Activated T-helper 2 cell treated with anti-CD3 and anti-CD28 coated beads, Interferon-gamma antibody, Interleukin-2, Interleukin-4, amounts not matched to agents 10 μg/mL and 5 μg/mL and 100 μg/mL, durations not matched to agents 14 hours and 24 hours and 36 hours (primary cell): ENCODE data around the gene RPS3A. TPM values are rescaled to one million over a fixed set of nuclear protein-coding genes. Genes with fewer than 3 reads are reported as not detected.

Experiments
- DNase-seq: peaks from one replicate; pipeline ENCODE4 v3.0.0; 2021; ENCODE audit warnings: low spot score
- H3K27ac Mint-ChIP-seq: one replicate; pipeline ENCODE4 v1.8.0; 2021; ENCODE audit warnings: mixed read lengths
- H3K27me3 Mint-ChIP-seq: one replicate; pipeline ENCODE4 v1.8.0; 2021; ENCODE audit warnings: low read depth, mixed read lengths
- H3K36me3 Mint-ChIP-seq: one replicate; pipeline ENCODE4 v1.8.0; 2021; ENCODE audit warnings: low read depth, mixed read lengths
- H3K4me1 Mint-ChIP-seq: one replicate; pipeline ENCODE4 v1.8.0; 2021; ENCODE audit warnings: low read depth, mixed read lengths
- H3K4me3 Mint-ChIP-seq: one replicate; pipeline ENCODE4 v1.8.0; 2021; ENCODE audit warnings: low read depth, mild to moderate bottlenecking, moderate library complexity, mixed read lengths
- H3K9me3 Mint-ChIP-seq: one replicate; pipeline ENCODE4 v1.8.0; 2021; ENCODE audit warnings: mixed read lengths
- intact Hi-C: fragments of 100-400 bp; cut with micrococcal nuclease; formaldehyde crosslinking; loops from one replicate; pipeline ENCODE4 v1.15.1; 2023
- total RNA-seq: library from RNA; stranded (reverse); gene quantifications from 2 replicates; pipeline ENCODE4 v1.2.3, GENCODE V29; 2022

Gene RPS3A
- total RNA-seq, 1 donor from 2014 or later = 1,827 TPM

DNA sequence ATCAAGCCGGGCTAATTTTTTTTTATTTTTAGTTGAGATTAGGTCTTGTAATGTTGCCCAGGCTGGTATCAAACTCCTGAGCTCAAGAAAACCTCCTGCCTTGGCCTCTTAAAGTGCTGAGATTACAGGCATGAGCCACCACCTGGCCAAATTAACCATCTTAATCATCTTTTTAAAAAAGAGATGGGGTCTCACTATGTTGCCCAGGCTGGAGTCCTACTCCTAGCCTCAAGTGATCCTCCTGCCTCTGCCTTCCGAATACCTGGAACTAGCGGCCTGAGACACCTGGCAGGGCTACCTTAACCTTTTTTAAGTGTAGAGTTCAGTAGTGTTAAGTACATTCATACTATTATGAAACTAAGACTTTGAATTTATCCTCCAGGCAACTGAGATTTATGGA lies 1.7 kb upstream of the RPS3A start:
- Mint-ChIP-seq H3K4me1 (peaks cover 39% of the 10 kb centered on the region), H3K9me3 (no peaks in the 10 kb centered on the region), H3K36me3 (peaks cover 34% of the 10 kb centered on the region), H3K4me3 (no peak overlapping the region), H3K27me3 (no peaks in the 10 kb centered on the region), H3K27ac (peak overlapping the region; percentile 97)
- DNase-seq = no peak
- intact Hi-C loops = loop anchor here (2.0 to 5.0 kb wide), 2 partner anchors 127 to 700 kb away; no protein-coding TSS in a partner anchor

DNA sequence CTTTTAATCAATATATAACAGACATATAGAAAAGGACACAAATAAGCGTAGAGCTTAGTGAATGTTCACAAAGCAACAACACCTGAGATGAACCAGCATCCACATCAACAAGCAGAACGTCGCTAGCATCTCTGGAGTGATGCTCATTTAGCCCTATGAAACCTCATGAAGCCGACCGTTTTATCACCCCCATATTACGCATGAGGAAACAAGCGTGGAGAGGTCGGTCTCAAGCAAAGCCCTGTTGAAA lies 524 bp upstream of the RPS3A start:
- H3K9me3 Mint-ChIP-seq = no peaks in the 10 kb centered on the region
- peak overlapping the region; percentile 97 for H3K27ac Mint-ChIP-seq
- no peak for DNase-seq
- no peaks in the 10 kb centered on the region for H3K27me3 Mint-ChIP-seq
- intact Hi-C loops = loop anchor here (1.0 to 5.0 kb wide), 7 partner anchors 67 to 1680 kb away; partner anchors contain the start of genes ARFIP1, FBXW7, GATB and LRBA
- peaks cover 46% of the 10 kb centered on the region for H3K36me3 Mint-ChIP-seq
- H3K4me1 Mint-ChIP-seq = peaks cover 43% of the 10 kb centered on the region
- H3K4me3 Mint-ChIP-seq = peak overlapping the region; percentile 98

DNA sequence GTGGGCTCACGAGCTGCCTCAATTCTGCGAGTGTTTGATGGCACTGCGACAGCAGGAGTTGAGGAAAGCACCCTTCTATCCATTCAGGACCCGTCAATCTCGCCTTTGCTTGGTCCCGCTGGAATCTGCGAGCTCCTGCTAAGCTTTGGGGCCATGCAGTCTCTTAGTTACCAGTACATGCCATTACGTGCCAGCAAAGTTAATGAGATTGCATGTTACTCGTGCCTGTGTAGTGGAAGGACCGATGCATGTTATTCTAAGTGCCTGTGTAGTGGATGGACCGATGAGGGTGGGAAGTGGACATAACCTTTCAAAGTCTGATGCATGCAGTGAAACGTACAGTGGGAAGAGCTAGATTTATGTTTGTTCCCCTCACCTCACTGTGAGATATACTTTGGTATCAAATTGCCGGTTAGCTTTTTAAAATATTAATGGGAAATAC lies 569 bp downstream of the RPS3A start:
- no peak for DNase-seq
- Mint-ChIP-seq H3K4me3 (peak overlapping the region; percentile 98), H3K36me3 (peaks cover 57% of the 10 kb centered on the region), H3K27me3 (no peaks in the 10 kb centered on the region), H3K27ac (peak overlapping the region; percentile 97), H3K9me3 (no peaks in the 10 kb centered on the region), H3K4me1 (peaks cover 47% of the 10 kb centered on the region)
- intact Hi-C loops = loop anchor here (1.0 to 5.0 kb wide), 7 partner anchors 68 to 1679 kb away; partner anchors contain the start of genes ARFIP1, FBXW7, GATB and LRBA

GRCh38 chr4:151100531-151100930 lies 1.1 kb downstream of the RPS3A start:
- intact Hi-C loops = no loop called here
- Mint-ChIP-seq H3K4me3 (peak overlapping the region; percentile 98), H3K4me1 (peaks cover 43% of the 10 kb centered on the region), H3K27me3 (no peaks in the 10 kb centered on the region), H3K27ac (peak overlapping the region; percentile 97), H3K9me3 (no peaks in the 10 kb centered on the region), H3K36me3 (peaks cover 58% of the 10 kb centered on the region)
- no peak for DNase-seq

DNA sequence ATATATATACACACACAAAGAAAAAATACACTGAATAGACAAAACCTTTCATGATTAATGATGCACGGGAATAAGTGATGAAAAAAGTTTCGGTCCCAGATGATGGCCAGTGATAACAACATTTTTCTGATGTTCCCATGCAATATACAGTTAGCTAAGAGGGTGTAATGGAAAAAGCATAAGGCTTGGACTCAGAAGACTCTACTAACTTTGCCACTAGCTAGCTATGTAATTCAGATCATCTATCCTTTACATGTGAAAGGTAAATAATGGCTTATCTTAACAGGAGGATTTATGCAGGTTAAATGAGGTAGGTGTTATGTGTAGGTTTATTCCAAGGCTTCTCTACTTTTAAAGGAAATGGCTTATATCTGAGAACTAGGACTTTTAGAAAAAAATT lies 4.3 kb downstream of the RPS3A start:
- Mint-ChIP-seq H3K4me3 (no peak overlapping the region), H3K36me3 (peaks cover 87% of the 10 kb centered on the region)
- intact Hi-C loops = no loop called here

DNA sequence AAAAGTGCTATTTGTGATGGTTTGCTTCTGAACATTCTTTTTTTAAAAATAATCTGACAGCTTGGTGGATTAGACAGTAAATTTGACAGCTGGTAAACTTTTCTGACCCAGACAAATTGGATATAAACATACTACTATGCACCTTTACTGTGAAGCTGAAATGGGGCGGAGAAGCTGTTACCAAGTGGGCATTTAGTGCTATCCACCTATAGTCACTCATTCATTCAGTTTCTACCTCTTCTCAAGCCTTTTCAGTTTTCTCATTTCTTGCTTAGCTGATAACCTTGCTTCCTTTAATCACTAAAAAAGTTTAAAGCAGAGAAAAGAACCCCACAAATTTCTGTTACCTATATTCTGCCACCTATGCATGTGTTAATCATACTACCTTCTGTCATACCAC lies 5.2 kb downstream of the RPS3A start:
- Mint-ChIP-seq H3K4me3 (no peak overlapping the region), H3K27me3 (no peaks in the 10 kb centered on the region), H3K27ac (no peak overlapping the region), H3K9me3 (no peaks in the 10 kb centered on the region), H3K36me3 (peaks cover 84% of the 10 kb centered on the region), H3K4me1 (peaks cover 28% of the 10 kb centered on the region)
- intact Hi-C loops = no loop called here
- no peak for DNase-seq

More for the DNA sequence above, 4.3 kb downstream of the RPS3A start:
- no peaks in the 10 kb centered on the region for H3K9me3 Mint-ChIP-seq
- DNase-seq = no peak
- peak overlapping the region; percentile 16 for H3K27ac Mint-ChIP-seq
- no peaks in the 10 kb centered on the region for H3K27me3 Mint-ChIP-seq
- peaks cover 30% of the 10 kb centered on the region for H3K4me1 Mint-ChIP-seq

DNA sequence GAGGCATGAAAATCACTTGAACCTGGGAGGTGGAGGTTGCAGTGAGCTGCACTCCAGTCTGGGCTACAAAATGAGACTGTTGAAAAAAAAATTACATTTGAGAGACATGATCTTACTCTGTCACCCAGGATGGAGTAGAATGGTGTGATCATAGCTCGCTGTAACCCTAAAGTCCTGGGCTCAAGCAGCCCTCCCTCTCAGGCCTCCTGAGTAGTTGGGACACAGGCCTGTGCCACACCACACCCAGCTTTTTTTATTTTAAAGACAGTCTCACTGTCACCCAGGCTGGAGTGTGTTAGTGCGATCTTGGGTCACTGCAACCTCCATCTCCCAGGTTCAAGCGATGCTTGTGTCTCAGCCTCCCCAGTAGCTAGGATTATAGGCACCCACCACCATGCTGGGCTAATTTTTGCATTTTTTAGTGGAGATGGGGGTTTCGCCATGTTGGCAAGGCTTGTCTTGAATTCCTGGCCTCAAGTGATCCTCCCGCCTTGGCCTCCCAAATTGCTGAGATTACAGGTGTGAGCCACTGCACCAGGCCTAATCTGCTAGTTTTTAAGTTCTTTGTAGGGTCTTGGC lies 6.1 kb downstream of the RPS3A start:
- no peak overlapping the region for H3K27ac Mint-ChIP-seq
- no peak overlapping the region for H3K4me3 Mint-ChIP-seq
- H3K36me3 Mint-ChIP-seq = peaks cover 75% of the 10 kb centered on the region
- H3K9me3 Mint-ChIP-seq = no peaks in the 10 kb centered on the region
- H3K27me3 Mint-ChIP-seq = no peaks in the 10 kb centered on the region
- H3K4me1 Mint-ChIP-seq = peaks cover 26% of the 10 kb centered on the region
- intact Hi-C loops = no loop called here
- DNase-seq = no peak

- H3K27ac Mint-ChIP-seq = peak overlapping the region; percentile 2
- intact Hi-C loops = no loop called here
- no peak overlapping the region for H3K4me3 Mint-ChIP-seq
- DNase-seq = no peak
- H3K36me3 Mint-ChIP-seq = peaks cover 60% of the 10 kb centered on the region
- H3K27me3 Mint-ChIP-seq = no peaks in the 10 kb centered on the region
- H3K9me3 Mint-ChIP-seq = no peaks in the 10 kb centered on the region
- peaks cover 16% of the 10 kb centered on the region for H3K4me1 Mint-ChIP-seq
These were observed 7.6 kb downstream of the RPS3A start for GRCh38 chr4:151107063-151107462.

DNA sequence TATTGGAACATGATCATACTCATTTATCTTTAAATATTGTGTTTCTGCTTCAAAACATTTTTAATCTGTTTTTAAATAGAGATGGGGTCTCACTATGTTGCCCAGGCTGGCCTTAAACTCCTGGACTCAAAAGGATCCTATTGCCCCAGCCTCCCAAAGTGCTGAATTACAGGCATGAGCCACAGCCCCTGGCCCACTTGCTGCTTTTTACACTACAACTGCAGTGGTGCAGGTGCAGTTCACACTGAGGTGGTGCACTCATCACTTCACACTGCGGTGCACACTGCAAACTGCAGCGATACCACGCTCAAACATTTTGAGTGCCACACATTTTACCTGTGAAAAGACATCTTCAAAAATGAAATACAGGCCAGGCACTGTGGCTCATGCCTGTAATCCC lies 10.8 kb downstream of the RPS3A start:
- Mint-ChIP-seq H3K36me3 (peaks cover 38% of the 10 kb centered on the region), H3K9me3 (no peaks in the 10 kb centered on the region), H3K4me3 (no peak overlapping the region), H3K4me1 (no peaks in the 10 kb centered on the region), H3K27me3 (no peaks in the 10 kb centered on the region), H3K27ac (no peak overlapping the region)
- intact Hi-C loops = no loop called here
- no peak for DNase-seq

- no peaks in the 10 kb centered on the region for H3K9me3 Mint-ChIP-seq
- no peak for DNase-seq
- H3K4me3 Mint-ChIP-seq = no peak overlapping the region
- no peak overlapping the region for H3K27ac Mint-ChIP-seq
- no peaks in the 10 kb centered on the region for H3K4me1 Mint-ChIP-seq
- H3K27me3 Mint-ChIP-seq = no peaks in the 10 kb centered on the region
- peaks cover 8% of the 10 kb centered on the region for H3K36me3 Mint-ChIP-seq
- intact Hi-C loops = no loop called here
These were observed 14.9 kb downstream of the RPS3A start for GRCh38 chr4:151114338-151114737.

DNA sequence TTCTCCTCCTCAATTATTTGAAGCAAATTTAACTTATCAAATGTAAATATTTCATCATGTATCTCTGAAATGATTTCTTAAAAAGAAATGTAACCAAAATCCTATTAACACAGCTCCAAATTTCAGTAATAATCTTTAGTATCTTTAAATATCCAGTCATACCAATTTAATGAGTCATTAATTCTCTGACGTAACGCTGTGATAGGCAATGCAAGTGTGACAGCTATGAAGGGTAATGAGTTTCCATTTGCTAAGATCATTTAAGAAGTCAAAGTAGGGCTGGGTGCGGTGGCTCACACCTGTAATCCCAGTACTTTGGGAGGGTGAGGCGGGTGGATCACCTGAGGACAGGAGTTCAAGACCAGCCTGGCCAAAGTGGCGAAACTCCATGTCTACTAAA lies 15.6 kb downstream of the RPS3A start:
- intact Hi-C loops = no loop called here
- Mint-ChIP-seq H3K36me3 (peaks cover 8% of the 10 kb centered on the region), H3K4me1 (no peaks in the 10 kb centered on the region), H3K27me3 (no peaks in the 10 kb centered on the region), H3K27ac (no peak overlapping the region), H3K9me3 (no peaks in the 10 kb centered on the region), H3K4me3 (no peak overlapping the region)
- DNase-seq = no peak

- Mint-ChIP-seq H3K27ac (no peak overlapping the region), H3K9me3 (no peaks in the 10 kb centered on the region), H3K36me3 (peaks cover 8% of the 10 kb centered on the region), H3K27me3 (no peaks in the 10 kb centered on the region), H3K4me3 (no peak overlapping the region), H3K4me1 (peaks cover 4% of the 10 kb centered on the region)
- intact Hi-C loops = loop anchor here (1.0 kb wide), 1 partner anchor 245 kb away; no protein-coding TSS in a partner anchor
- peak; percentile 36 for DNase-seq
These were observed 18.0 kb downstream of the RPS3A start for GRCh38 chr4:151117371-151117962.

DNA sequence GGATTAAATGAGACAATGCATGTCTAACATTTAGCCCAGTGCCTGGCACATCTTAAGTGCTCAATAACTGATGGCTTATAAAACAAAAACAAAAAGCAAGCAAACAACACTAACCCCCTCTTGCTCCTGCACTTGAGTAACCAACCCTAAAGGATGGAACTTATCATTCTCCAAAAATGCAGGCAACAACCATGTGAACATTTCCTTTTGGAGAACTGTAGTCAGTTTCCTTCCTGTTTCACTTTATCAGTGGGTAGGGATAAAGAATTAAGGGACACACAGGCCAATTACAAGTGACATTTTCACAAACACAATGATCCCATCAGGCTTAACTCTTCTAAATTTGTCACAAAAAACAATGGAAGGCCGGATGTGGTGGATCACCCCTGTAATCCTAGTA lies 30.4 kb downstream of the RPS3A start:
- Mint-ChIP-seq H3K27ac (no peak overlapping the region), H3K27me3 (no peaks in the 10 kb centered on the region), H3K9me3 (no peaks in the 10 kb centered on the region), H3K36me3 (no peaks in the 10 kb centered on the region), H3K4me1 (no peaks in the 10 kb centered on the region), H3K4me3 (no peak overlapping the region)
- no peak for DNase-seq
- intact Hi-C loops = no loop called here
